Stimulated activated CD4-positive, alpha-beta T cell treated with anti-CD3 and anti-CD28 coated beads, Interleukin-4, amount 100 ng/mL, for 24 hours (primary cell): Measurements from ENCODE around the gene WFDC11.
A peak's percentile ranks its signal among the peaks of the same experiment; 100 is the strongest.

Experiments used
- DNase-seq: peaks from one replicate; pipeline ENCODE4 v3.0.0-alpha.2; 2020

The WFDC11 gene

GRCh38 chr20:45621593-45621992, 48.4 kb downstream of the WFDC11 start:
- no peak for DNase-seq

- DNase-seq = no peak
These were observed 52.4 kb downstream of the WFDC11 start for GRCh38 chr20:45617591-45617990.

GRCh38 chr20:45612314-45612713, 57.7 kb downstream of the WFDC11 start:
- DNase-seq = no peak

- DNase-seq = peak; percentile 57
These were observed 59.0 kb downstream of the WFDC11 start for GRCh38 chr20:45611054-45611453.

GRCh38 chr20:45607810-45608209, 62.2 kb downstream of the WFDC11 start:
- no peak for DNase-seq
